Heart left ventricle (tissue), 13 donors: Measurements from ENCODE around the gene GPC3.

ENCODE experiments used
- POLR2A ChIP-seq, 2 donors: fragments of 450-650 bp; IDR thresholded peaks; one replicate each; pipeline ENCODE4 v1.6.1; 2017; ENCODE audit warnings: antibody characterized with exemption in 2 of 2, mild to moderate bottlenecking in 2 of 2, moderate library complexity in 2 of 2
- TF ChIP-seq, protein P1 (sequence below), 12 donors: fragments of 200-600 bp; sonication (generic) in 4 of 12; IDR thresholded peaks; one replicate each; pipeline versions ENCODE4 v1.5.0 to v1.8.0; 2018 to 2022; ENCODE audit warnings: antibody characterized with exemption in 12 of 12, mild to moderate bottlenecking in 5 of 12
- donor health status: ischemic (EF 13 %, LVEDD 7.1; RV severe dilation, severe dysfunction).
- donor health status: DM: no; HTN: yes; CAD: no.
- donor health status: DM: no; HTN: no; CAD: no.
- donor health status: ischemic (EF 25% LVEDD 6.9; RV normal size, moderate dysfunction).
- donor health status: ischemic (EF 25% LVEDD 5.7; RV mildly dilated, moderate dysfunction).
- donor health status: ischemic (EF 35%, LVEDD 5.7; RV mildly dilated, moderate dysfunction).
- donor health status: nonischemic (EF 11% LVEDD 7.7; RV severe dilation, severe dysfunction).
- donor health status: DM: yes; HTN: yes; CAD: no.
- donor health status: PGD.
- donor health status: ischemic (EF 29% LVEDD 5.4; RV normal size, mild dysfunction).
- donor health status: nonischemic (EF 23%, LVEDD 6.1; RV moderate dilation, normal function).

DNA sequence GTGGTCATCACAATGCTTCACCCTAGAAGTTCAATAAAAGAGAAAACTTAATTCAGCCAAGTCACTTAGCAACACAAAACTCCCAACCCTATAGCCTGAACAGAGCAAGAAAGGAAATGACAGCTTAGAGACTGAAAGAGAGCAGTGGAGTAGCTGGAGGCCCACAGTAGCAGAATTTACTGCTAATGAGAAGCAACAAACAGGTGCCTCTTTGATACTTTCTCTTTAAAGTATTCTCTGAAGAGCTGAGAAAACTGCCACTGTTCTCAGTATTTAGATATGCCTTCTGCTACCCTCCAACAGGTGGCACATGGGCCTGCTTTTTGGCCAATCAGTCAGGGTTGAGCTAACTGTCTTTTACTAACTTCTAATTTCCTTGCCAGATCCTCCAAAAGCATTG lies 240.0 kb downstream of the GPC3 start:
- TF ChIP-seq POLR2A (IDR thresholded peaks at IDR 0.05) = no peak
- TF ChIP-seq, protein P1, sequence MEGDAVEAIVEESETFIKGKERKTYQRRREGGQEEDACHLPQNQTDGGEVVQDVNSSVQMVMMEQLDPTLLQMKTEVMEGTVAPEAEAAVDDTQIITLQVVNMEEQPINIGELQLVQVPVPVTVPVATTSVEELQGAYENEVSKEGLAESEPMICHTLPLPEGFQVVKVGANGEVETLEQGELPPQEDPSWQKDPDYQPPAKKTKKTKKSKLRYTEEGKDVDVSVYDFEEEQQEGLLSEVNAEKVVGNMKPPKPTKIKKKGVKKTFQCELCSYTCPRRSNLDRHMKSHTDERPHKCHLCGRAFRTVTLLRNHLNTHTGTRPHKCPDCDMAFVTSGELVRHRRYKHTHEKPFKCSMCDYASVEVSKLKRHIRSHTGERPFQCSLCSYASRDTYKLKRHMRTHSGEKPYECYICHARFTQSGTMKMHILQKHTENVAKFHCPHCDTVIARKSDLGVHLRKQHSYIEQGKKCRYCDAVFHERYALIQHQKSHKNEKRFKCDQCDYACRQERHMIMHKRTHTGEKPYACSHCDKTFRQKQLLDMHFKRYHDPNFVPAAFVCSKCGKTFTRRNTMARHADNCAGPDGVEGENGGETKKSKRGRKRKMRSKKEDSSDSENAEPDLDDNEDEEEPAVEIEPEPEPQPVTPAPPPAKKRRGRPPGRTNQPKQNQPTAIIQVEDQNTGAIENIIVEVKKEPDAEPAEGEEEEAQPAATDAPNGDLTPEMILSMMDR (IDR thresholded peaks at IDR 0.05) = no peak
